NCI-H187 treated with DMSO at 0.1 percent for 48 hours (cell line): ENCODE data around the gene SLCO3A1.
"Not testable (repeated sequence)": the region's sequence is repeated elsewhere in the genome, so short reads cannot be mapped to it uniquely, and the experiment has no call there.

Experiments used
- DNase-seq: peaks from one replicate; lab custom pipeline; 2025; lab: John Stamatoyannopoulos, UW

The SLCO3A1 gene

GRCh38 chr15:91940496-91941381, 87.2 kb downstream of the SLCO3A1 start:
- DNase-seq: no peak

- no peak for DNase-seq
Measured at GRCh38 chr15:91941871-91942658, 88.6 kb downstream of the SLCO3A1 start.

GRCh38 chr15:91942720-91943394, 89.3 kb downstream of the SLCO3A1 start:
- DNase-seq: no peak

GRCh38 chr15:91944331-91944730, 90.8 kb downstream of the SLCO3A1 start:
- no peak for DNase-seq

GRCh38 chr15:91945385-91945784, 91.9 kb downstream of the SLCO3A1 start:
- no peak for DNase-seq

- no peak for DNase-seq
Measured at GRCh38 chr15:91946075-91946474, 92.6 kb downstream of the SLCO3A1 start.

- DNase-seq: no peak
Measured at GRCh38 chr15:91946581-91947292, 93.2 kb downstream of the SLCO3A1 start.

GRCh38 chr15:91947293-91947679, 93.8 kb downstream of the SLCO3A1 start:
- DNase-seq: no peak

GRCh38 chr15:91947683-91948608, 94.4 kb downstream of the SLCO3A1 start:
- no peak for DNase-seq

- DNase-seq: no peak
Measured at GRCh38 chr15:91949361-91949760, 95.9 kb downstream of the SLCO3A1 start.

GRCh38 chr15:91950054-91950453, 96.5 kb downstream of the SLCO3A1 start:
- no peak for DNase-seq

GRCh38 chr15:91950631-91951329, 97.3 kb downstream of the SLCO3A1 start:
- DNase-seq: no peak

GRCh38 chr15:91952216-91952615, 98.7 kb downstream of the SLCO3A1 start:
- no peak for DNase-seq

- DNase-seq: no peak
Measured at GRCh38 chr15:91953432-91953831, 99.9 kb downstream of the SLCO3A1 start.

- no peak for DNase-seq
Measured at GRCh38 chr15:91954292-91954691, 100.8 kb downstream of the SLCO3A1 start.

- no peak for DNase-seq
Measured at GRCh38 chr15:91956026-91956723, 102.7 kb downstream of the SLCO3A1 start.

- DNase-seq: no peak
Measured at GRCh38 chr15:91961357-91961756, 107.8 kb downstream of the SLCO3A1 start.

GRCh38 chr15:91963747-91964146, 110.2 kb downstream of the SLCO3A1 start:
- DNase-seq: not testable (repeated sequence)

- no peak for DNase-seq
Measured at GRCh38 chr15:91965501-91966193, 112.1 kb downstream of the SLCO3A1 start.
